ENCODE results near the gene SGCD. TPM values are rescaled to one million over a fixed set of nuclear protein-coding genes. Genes with fewer than 3 reads are reported as not detected.

SGCD gene
- total RNA-seq, 1 donor, result 11.7 TPM

DNA sequence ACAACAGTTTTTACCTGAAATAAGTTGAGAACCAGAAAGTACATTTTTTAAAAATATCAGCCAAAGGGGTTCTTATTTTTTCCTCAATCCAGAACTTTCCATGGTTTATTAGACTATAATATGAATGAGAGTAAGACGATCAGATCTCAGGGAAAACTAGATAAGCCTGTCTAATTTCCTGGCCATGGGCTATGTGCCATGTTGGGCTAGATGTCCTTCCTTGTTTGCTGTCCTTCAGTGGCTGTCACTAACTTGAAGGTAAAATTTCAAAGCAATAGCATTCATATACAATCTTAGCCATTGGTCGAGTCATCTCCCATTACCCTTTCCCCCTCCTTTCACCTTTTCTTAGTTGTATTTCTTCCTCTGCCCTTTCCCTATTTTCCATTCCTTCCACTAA is 343.7 kb downstream of the SGCD start:
- TF ChIP-seq, protein P1, sequence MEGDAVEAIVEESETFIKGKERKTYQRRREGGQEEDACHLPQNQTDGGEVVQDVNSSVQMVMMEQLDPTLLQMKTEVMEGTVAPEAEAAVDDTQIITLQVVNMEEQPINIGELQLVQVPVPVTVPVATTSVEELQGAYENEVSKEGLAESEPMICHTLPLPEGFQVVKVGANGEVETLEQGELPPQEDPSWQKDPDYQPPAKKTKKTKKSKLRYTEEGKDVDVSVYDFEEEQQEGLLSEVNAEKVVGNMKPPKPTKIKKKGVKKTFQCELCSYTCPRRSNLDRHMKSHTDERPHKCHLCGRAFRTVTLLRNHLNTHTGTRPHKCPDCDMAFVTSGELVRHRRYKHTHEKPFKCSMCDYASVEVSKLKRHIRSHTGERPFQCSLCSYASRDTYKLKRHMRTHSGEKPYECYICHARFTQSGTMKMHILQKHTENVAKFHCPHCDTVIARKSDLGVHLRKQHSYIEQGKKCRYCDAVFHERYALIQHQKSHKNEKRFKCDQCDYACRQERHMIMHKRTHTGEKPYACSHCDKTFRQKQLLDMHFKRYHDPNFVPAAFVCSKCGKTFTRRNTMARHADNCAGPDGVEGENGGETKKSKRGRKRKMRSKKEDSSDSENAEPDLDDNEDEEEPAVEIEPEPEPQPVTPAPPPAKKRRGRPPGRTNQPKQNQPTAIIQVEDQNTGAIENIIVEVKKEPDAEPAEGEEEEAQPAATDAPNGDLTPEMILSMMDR (IDR thresholded peaks at IDR 0.05; ENCODE audit: insufficient read depth, low read length), result no peak
- DNase-seq (ENCODE audit: low read depth), result no peak
- H3K4me3 ChIP-seq (ENCODE audit: low read depth, low read length), result no peak overlapping the region

DNA sequence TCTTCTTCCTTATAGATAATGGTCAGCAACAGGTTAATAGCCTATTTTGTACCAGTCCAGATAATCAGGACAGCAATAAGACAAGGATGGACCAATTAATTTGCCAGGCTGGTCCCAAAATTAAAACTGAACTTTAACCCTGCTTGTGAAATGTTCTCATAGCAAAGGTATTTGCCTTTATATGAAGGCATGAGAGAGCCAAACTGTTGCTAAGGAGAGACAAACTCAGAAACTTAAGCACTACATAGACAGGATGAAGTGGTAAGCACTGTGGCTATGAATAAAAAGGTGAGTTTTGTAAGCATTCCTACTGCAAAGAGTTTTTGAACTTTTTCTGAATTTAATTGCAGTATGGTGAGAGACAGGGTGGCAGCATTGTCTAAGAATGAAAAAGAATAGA is 348.4 kb downstream of the SGCD start:
- TF ChIP-seq, protein P1 (IDR thresholded peaks at IDR 0.05; ENCODE audit: insufficient read depth, low read length), result no peak
- DNase-seq (ENCODE audit: low read depth), result no peak
- H3K4me3 ChIP-seq (ENCODE audit: low read depth, low read length), result no peak overlapping the region

DNA sequence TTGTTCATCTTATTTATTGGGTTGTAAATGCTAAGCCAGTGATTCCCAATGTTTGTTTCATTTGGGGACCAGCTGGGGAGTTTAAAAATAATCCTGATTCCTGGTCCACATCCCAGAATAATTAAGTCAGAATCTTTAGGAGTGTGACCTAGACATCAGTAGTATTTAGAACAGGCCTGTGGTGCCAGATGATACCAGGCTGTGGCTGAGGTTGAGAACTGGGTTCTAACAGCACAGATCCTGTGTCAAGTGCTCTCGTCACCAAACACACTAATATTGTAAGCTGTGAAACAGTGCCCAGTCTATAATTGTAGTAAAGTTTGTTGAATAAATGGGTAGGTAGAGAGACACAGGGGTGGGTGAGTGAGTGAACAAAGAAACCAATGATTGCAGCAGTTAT is 351.0 kb downstream of the SGCD start:
- TF ChIP-seq, protein P1 (IDR thresholded peaks at IDR 0.05; ENCODE audit: insufficient read depth, low read length), result no peak
- DNase-seq (ENCODE audit: low read depth), result no peak
- H3K4me3 ChIP-seq (ENCODE audit: low read depth, low read length), result no peak overlapping the region

DNA sequence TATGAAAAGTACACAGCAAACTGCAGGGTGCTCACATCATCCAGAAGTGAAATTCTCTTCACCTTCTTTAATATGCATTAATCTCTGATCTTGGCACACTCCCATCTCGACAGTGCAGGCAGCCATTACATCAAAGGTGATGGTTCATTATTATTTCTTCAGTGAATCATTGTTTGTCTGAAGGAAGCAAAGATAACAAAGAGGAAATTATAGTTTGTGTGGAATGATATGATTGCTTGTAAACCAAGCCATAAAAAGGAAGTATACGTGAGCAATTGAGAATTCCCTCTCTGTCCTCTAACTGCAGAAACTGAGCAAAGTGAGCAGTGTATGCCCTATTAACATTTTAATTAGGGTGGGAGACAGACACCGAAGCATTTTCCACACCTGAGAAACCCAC is 351.5 kb downstream of the SGCD start:
- DNase-seq (ENCODE audit: low read depth), result no peak
- TF ChIP-seq, protein P1 (IDR thresholded peaks at IDR 0.05; ENCODE audit: insufficient read depth, low read length), result no peak
- H3K4me3 ChIP-seq (ENCODE audit: low read depth, low read length), result no peak overlapping the region

DNA sequence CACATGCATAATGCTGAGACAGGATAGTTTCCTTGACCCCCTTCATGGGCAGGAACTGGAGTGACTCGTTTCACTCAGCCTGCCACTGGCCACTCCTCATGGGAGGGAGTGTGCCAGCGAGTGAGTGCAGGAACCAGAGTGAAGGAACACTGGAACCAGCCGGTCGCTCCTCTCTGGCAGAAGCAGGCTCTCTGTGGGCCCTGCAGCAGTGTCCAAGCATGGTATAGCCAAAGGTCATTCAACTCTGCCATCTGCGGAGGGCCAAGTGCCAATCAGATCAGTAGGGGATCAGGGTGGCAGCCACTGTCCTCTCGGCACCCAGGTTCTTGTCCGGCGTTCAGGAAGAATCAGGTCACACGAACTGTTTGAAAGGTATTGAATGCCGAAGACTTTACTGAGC is 353.9 kb downstream of the SGCD start:
- no peak for DNase-seq (ENCODE audit: low read depth)

DNA sequence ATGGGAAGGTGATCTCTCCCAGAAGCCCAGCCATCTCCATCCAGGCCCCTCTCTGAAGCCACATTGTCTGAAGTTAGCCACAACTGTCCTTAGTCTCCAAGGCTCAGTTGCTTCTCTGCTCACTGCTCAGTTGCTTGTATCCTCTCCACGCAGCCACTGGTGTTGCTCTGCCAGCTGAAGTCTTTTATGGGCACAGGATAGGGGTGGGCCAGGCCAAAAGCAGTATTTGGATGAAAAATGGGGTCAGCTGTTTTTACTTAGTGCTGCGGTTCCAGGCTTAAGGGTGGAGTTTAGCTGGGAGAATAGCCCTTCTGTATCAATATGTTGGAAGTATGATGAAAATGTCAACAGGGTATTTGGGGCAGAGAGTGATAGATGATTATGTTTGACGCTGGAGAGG is 354.3 kb downstream of the SGCD start:
- DNase-seq (ENCODE audit: low read depth), result no peak
- no peak overlapping the region for H3K4me3 ChIP-seq (ENCODE audit: low read depth, low read length)
- TF ChIP-seq, protein P1 (IDR thresholded peaks at IDR 0.05; ENCODE audit: insufficient read depth, low read length), result no peak

More for the DNA sequence above, 353.9 kb downstream of the SGCD start:
- TF ChIP-seq, protein P1 (IDR thresholded peaks at IDR 0.05; ENCODE audit: insufficient read depth, low read length), result no peak
- no peak overlapping the region for H3K4me3 ChIP-seq (ENCODE audit: low read depth, low read length)

DNA sequence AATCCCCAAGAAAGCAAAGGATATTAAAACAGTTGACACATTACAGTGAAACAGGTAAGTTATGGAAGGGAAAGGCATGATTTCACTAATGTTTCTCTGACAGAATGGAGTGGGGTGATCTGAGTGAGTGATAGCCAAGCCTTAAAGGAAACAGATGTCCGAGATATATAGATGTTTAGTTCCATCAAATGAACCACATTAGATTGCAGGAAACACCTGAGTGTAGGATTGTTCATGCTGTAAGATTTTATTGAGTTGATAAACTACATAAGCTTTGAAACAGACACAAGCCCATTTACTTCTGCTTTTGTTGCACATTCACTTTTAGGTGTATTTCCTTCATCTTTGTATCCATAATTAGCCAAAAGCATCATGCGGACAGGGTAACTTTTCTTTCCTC is 356.0 kb downstream of the SGCD start:
- no peak overlapping the region for H3K4me3 ChIP-seq (ENCODE audit: low read depth, low read length)
- no peak for DNase-seq (ENCODE audit: low read depth)
- TF ChIP-seq, protein P1 (IDR thresholded peaks at IDR 0.05; ENCODE audit: insufficient read depth, low read length), result no peak
